Heart right ventricle (tissue), 16 donors: ENCODE data around the gene PLA2G2D. TPM values are rescaled to one million over a fixed set of nuclear protein-coding genes. Genes with fewer than 3 reads are reported as not detected.

Experiments used
- ATAC-seq, 8 donors: fragments of 200-7000 bp; cut with Tn5 transposase; one replicate each; pipeline ENCODE4 v1.9.1; 2020; ENCODE audit warnings: mild to moderate bottlenecking in 8 of 8, moderate library complexity in 8 of 8, moderate number of reproducible peaks in 1 of 8
- DNase-seq, 2 donors: peaks; one replicate each; pipeline ENCODE4 v3.0.0-alpha.2; 2020
- H3K27ac ChIP-seq, 10 donors: fragments of 200-600 bp; sonication (generic) in 2 of 10; one replicate each; pipeline versions ENCODE4 v1.5.0 to v1.8.0; 2020 to 2022; ENCODE audit warnings: mild to moderate bottlenecking in 3 of 10
- H3K27me3 ChIP-seq, 7 donors: fragments of 200-600 bp; one replicate each; pipeline ENCODE4 v1.8.0; 2021 to 2022; ENCODE audit warnings: mild to moderate bottlenecking in 2 of 7
- H3K36me3 ChIP-seq, 9 donors: fragments of 200-600 bp; sonication (generic) in 1 of 9; one replicate each; pipeline versions ENCODE4 v1.5.0 to v1.8.0; 2020 to 2022; ENCODE audit warnings: mild to moderate bottlenecking in 2 of 9
- H3K4me1 ChIP-seq, 9 donors: fragments of 200-600 bp; sonication (generic) in 1 of 9; one replicate each; pipeline versions ENCODE4 v1.5.0 to v1.8.0; 2020 to 2022; ENCODE audit warnings: mild to moderate bottlenecking in 4 of 9
- H3K4me3 ChIP-seq, 10 donors: fragments of 200-600 bp; sonication (generic) in 2 of 10; one replicate each; pipeline versions ENCODE4 v1.5.0 to v1.8.0; 2020 to 2022; ENCODE audit warnings: mild to moderate bottlenecking in 7 of 10, moderate library complexity in 2 of 10
- H3K9me3 ChIP-seq, 11 donors: fragments of 200-600 bp in 10 of 11; sonication (generic) in 2 of 11; one replicate each; pipeline versions ENCODE4 v1.5.0 to v1.8.0; 2013 to 2022; ENCODE audit warnings: mild to moderate bottlenecking in 2 of 11, control low read depth in 1 of 11, moderate library complexity in 1 of 11
- CTCF ChIP-seq, 9 donors: fragments of 200-600 bp; sonication (generic) in 2 of 9; IDR thresholded peaks; one replicate each; pipeline versions ENCODE4 v1.5.0 to v1.8.0; 2021 to 2022; ENCODE audit warnings: antibody characterized with exemption in 9 of 9, mild to moderate bottlenecking in 5 of 9, moderate library complexity in 1 of 9
- WGBS, 2 donors: extraction: QIAGEN DNeasy Blood & Tissue Kit; methylation state at CpG; one replicate each; pipeline ENCODE4 v1.1.7; 2013; ENCODE audit warnings: inconsistent platforms in 1 of 2; 5-methylcytosine and 5-hydroxymethylcytosine counted together
- intact Hi-C, 10 donors: fragments of 100-400 bp; cut with DNase I; formaldehyde crosslinking; loops; one replicate each; pipeline versions ENCODE4 v1.11.1 to v1.14.2; 2022
- polyA plus RNA-seq, 2 donors: library from polyadenylated mRNA; stranded (reverse); fragments of 200-250 nt; gene quantifications; one replicate each; pipeline ENCODE4 v1.2.3, GENCODE V29; 2013
- total RNA-seq, 10 donors: library from RNA; stranded (reverse); fragmentation: NEBNext Ultra II Directional in 3 of 10; extraction: Animal tissue kit (Norgen Biotek cat#: 25700) in 3 of 10; gene quantifications; one replicate each; pipeline versions ENCODE4 v1.2.1 to v1.2.4, GENCODE V29; 2021 to 2023
- donor health status: Arrhythmogenic right ventricular cardiomyopathy.
- donor health status: ischemic (EF 13 %, LVEDD 7.1; RV severe dilation, severe dysfunction).
- donor health status: healthy with polysubstance abuse.
- donor health status: DM: no; HTN: yes; CAD: no.
- donor health status: DM: no; HTN: no; CAD: no.
- donor health status: ischemic (EF 25% LVEDD 6.9; RV normal size, moderate dysfunction).
- donor health status: ischemic (EF 25% LVEDD 5.7; RV mildly dilated, moderate dysfunction).
- donor health status: healthy.
- donor health status: DM: yes; HTN: yes; CAD: no.
- donor health status: Ischemic cardiomyopathy.
- donor health status: ischemic (EF 35%, LVEDD 5.7; RV mildly dilated, moderate dysfunction).
- donor health status: nonischemic (EF 11% LVEDD 7.7; RV severe dilation, severe dysfunction).
- donor health status: DM: yes; HTN: yes; CAD: no.
- donor health status: PGD.
- donor health status: ischemic (EF 29% LVEDD 5.4; RV normal size, mild dysfunction).
- donor health status: nonischemic (EF 23%, LVEDD 6.1; RV moderate dilation, normal function).

PLA2G2D gene
- total and polyA plus RNA-seq, 12 donors = 1.1 TPM; not detected in 11

GRCh38 chr1:20109223-20109856 lies 10.0 kb downstream of the PLA2G2D start:
- no peaks in the 10 kb centered on the region for H3K9me3 ChIP-seq
- no peak for TF ChIP-seq CTCF (IDR thresholded peaks at IDR 0.05)
- H3K27ac ChIP-seq = no peak overlapping the region
- ATAC-seq (no peak), DNase-seq (no peak)
- 72 to 75% methylated on average over 4 of the region's 4 CpGs for WGBS, 2 donors
- no peak overlapping the region for H3K4me3 ChIP-seq
- peaks cover 0 to 13% (median 0%) of the 10 kb centered on the region in 9 donors for H3K4me1 ChIP-seq
- H3K27me3 ChIP-seq = peaks cover 0 to 16% (median 4%) of the 10 kb centered on the region in 7 donors
- intact Hi-C loops = loop anchor here in 3 of 10 donors (5.0 to 10.0 kb wide), 3 partner anchors 33 to 195 kb away; no protein-coding TSS in a partner anchor
- H3K36me3 ChIP-seq = no peaks in the 10 kb centered on the region

GRCh38 chr1:20108366-20109123 lies 10.8 kb downstream of the PLA2G2D start:
- no peak for TF ChIP-seq CTCF (IDR thresholded peaks at IDR 0.05)
- no peak for DNase-seq
- no peak for ATAC-seq

GRCh38 chr1:20107796-20108195 lies 11.5 kb downstream of the PLA2G2D start:
- H3K27me3 ChIP-seq = peaks cover 0 to 8% (median 4%) of the 10 kb centered on the region in 7 donors
- TF ChIP-seq CTCF (IDR thresholded peaks at IDR 0.05) = no peak
- H3K4me1 ChIP-seq = peaks cover 0 to 20% (median 0%) of the 10 kb centered on the region in 9 donors
- ATAC-seq (no peak), DNase-seq (no peak)
- no peaks in the 10 kb centered on the region for H3K36me3 ChIP-seq
- intact Hi-C loops = loop anchor here in 3 of 10 donors (5.0 to 10.0 kb wide), 3 partner anchors 35 to 197 kb away; no protein-coding TSS in a partner anchor
- WGBS, 2 donors = 51 to 57% methylated on average over 4 of the region's 4 CpGs
- no peak overlapping the region for H3K4me3 ChIP-seq
- no peak overlapping the region for H3K27ac ChIP-seq
- no peaks in the 10 kb centered on the region for H3K9me3 ChIP-seq

More at GRCh38 chr1:20108366-20109123, 10.8 kb downstream of the PLA2G2D start:
- H3K4me3 ChIP-seq = no peak overlapping the region
- no peaks in the 10 kb centered on the region for H3K36me3 ChIP-seq
- H3K27ac ChIP-seq = no peak overlapping the region
- no peaks in the 10 kb centered on the region for H3K9me3 ChIP-seq
- peaks cover 0 to 13% (median 0%) of the 10 kb centered on the region in 9 donors for H3K4me1 ChIP-seq
- WGBS, 2 donors = 48 to 51% methylated on average over 5 of the region's 5 CpGs
- peaks cover 0 to 9% (median 4%) of the 10 kb centered on the region in 7 donors for H3K27me3 ChIP-seq
- intact Hi-C loops = loop anchor here in 3 of 10 donors (5.0 to 10.0 kb wide), 3 partner anchors 34 to 196 kb away; no protein-coding TSS in a partner anchor

GRCh38 chr1:20107351-20107750 lies 12.0 kb downstream of the PLA2G2D start:
- H3K27me3 ChIP-seq = peaks cover 0 to 8% (median 4%) of the 10 kb centered on the region in 7 donors
- no peaks in the 10 kb centered on the region for H3K9me3 ChIP-seq
- H3K36me3 ChIP-seq = no peaks in the 10 kb centered on the region
- no peak overlapping the region for H3K27ac ChIP-seq
- DNase-seq (no peak), ATAC-seq (no peak)
- no peak overlapping the region for H3K4me3 ChIP-seq
- WGBS, 2 donors = 72 to 77% methylated on average over 4 of the region's 4 CpGs
- intact Hi-C loops = loop anchor here in 3 of 10 donors (5.0 to 10.0 kb wide), 3 partner anchors 35 to 197 kb away; no protein-coding TSS in a partner anchor
- no peak for TF ChIP-seq CTCF (IDR thresholded peaks at IDR 0.05)
- peaks cover 0 to 24% (median 0%) of the 10 kb centered on the region in 9 donors for H3K4me1 ChIP-seq
